ENCODE results near the gene LNX1.
A peak's percentile ranks its signal among the peaks of the same experiment; 100 is the strongest.
"Not testable (repeated sequence)": the region's sequence is repeated elsewhere in the genome, so short reads cannot be mapped to it uniquely, and the experiment has no call there.

The LNX1 gene

GRCh38 chr4:53453385-53453784, 137.9 kb downstream of the LNX1 start:
- DNase-seq = peak; percentile 3

GRCh38 chr4:53450773-53451172, 140.5 kb downstream of the LNX1 start:
- peak; percentile 25 for DNase-seq

DNA sequence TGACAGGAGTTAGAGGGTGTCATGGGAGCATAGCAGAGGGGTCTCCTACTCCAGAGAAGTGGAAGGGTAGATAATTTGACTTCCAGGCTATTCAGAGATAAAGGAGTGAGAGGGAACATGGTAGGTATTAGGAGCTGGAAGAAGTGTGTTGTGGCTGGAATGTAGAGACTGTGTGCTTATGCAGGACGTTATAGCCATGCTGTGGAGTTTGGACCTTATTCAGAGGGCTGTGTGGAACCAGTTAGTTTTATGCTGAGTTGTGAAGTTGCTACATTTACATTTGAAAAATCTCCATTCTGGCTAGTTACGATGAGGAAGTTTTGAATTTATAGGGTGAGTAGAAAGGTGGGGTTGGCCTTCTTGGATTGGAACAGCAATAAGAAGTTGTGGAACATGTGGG, 146.3 kb downstream of the LNX1 start:
- DNase-seq = no peak

DNA sequence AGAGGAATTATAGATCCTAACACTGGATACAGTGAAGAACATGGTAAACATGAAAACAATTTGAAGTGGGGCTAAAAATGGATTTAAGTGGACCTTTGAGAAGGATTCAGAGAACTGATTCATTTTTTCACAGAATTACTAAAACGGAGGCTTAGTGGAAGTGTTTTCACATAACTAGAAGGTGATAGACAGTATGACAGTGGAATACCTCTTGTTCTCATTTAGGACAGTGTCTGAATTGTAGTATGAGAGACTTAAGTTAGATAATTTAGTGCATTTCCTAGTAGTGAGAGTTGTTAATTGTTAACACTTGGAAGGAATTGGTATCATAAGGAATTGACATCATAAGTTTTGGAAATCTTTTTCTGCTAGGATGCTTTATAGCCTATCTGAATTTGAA, 149.7 kb downstream of the LNX1 start:
- DNase-seq = no peak

DNA sequence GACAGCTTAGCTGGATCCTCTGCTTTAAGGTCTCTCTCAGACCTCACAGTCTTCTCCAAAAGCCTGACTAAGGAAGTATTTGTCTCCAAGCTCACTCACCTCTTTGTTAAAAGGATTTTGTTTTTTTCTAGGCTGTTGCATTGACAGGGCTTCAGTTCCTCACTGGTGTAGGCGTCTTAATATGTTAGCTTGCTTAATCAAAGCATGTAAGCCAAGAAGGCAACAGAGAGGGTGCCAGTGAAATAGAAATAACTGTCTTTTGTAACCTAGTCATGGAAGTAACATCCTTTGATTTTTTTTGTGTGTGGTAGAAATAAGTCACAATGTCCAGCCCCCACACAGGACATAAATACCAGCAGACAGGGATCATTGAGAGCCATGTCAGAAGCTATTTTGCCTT, 155.0 kb downstream of the LNX1 start:
- DNase-seq = no peak

GRCh38 chr4:53432528-53433424, 158.5 kb downstream of the LNX1 start:
- no peak for DNase-seq

DNA sequence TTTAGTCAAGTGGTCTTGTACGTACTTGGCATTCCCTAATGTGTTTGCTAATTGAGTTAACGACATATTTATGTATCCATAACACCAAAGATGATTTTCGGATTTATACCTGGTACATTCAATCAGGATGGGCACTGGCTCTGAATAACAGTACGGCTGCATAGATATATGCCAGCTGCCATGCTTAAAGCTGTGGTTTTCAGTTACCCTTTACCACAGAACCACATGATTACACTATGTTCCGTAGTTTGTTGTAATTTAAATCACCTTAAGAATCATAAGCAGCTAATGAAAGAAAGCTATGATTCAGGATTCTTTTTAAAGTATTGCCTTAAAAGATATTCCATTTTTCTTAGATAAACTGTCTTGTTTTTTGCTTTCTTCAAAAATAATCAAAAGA, 160.2 kb downstream of the LNX1 start:
- DNase-seq = no peak

GRCh38 chr4:53427366-53427765, 163.9 kb downstream of the LNX1 start:
- no peak for DNase-seq

DNA sequence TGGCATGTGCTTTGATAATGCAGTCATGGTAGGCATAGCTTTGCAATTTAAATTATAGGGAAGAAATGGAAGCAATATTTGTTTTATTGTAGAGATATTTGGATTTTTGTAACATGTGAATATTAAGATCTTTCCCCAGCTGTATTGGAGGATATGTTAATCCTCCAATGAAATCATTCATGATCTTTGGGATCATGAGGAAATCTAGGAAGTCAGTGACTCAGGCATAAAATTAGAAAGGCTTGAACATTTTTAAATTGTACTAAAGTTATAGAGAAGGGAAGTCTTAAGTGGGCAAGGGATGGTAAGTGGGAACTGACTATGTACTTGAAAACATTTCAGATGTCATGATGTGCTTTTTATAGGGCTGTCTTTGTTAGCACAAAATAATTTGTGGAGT, 167.0 kb downstream of the LNX1 start:
- DNase-seq = no peak

DNA sequence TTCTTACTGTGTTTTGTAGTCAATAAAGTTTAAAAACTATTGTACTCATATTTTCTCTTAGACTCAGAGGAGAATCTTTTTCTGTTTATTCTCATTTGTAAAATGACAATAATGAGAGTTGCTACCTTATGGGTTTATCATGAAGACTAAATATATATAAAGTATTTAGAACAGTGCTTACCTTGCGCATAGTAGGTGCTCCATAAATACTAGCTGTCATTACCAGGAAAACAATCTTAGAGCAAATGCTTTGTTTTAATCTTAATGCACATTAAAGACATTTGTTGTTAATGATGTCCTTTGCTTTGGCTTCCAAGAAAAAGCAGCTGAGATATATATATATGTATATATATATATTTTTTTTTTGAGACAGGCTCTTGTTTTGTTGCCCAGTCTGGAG, 168.9 kb downstream of the LNX1 start:
- no peak for DNase-seq

GRCh38 chr4:53421791-53422190, 169.5 kb downstream of the LNX1 start:
- no peak for DNase-seq

- no peak for DNase-seq
These were observed 172.1 kb downstream of the LNX1 start for GRCh38 chr4:53419208-53419607.

- DNase-seq = not testable (repeated sequence)
These were observed 181.8 kb downstream of the LNX1 start for GRCh38 chr4:53409479-53409878.
